ENCODE measurements around the gene STUM. TPM values are rescaled to one million over a fixed set of nuclear protein-coding genes. Genes with fewer than 3 reads are reported as not detected.
A peak's percentile ranks its signal among the peaks of the same experiment; 100 is the strongest.

STUM gene
- total RNA-seq, 6 experiments from 2014 or later: 0.06 to 0.68 (median 0.13) TPM; not detected in 2

DNA sequence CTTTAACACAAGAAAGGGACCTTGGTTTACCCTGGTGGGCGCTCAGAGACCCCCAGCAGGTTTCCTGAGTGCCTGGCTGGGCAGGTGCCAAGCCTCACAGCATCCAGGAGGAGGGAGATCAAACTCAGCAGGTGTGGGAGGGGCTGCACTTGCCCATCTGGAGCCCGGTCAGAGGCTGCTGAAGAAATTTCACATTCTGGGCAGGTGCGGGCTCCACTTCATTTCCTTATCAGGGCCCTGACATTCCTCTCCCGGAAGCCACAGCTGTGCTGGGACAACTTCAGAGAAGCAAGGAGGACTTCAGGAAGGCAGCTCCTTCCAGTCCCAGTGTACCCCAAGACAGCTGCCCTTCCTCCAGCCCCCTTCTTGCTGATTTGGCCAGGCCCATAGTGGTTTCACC is 107.6 kb downstream of the STUM start:
- no peak overlapping the region for H3K27ac ChIP-seq
- DNase-seq (peak in 1 of 3 donors; percentile 46), ATAC-seq (no peak)
- peaks cover 0 to 18% (median 0%) of the 10 kb centered on the region in 4 donors for H3K4me1 ChIP-seq
- no peaks in the 10 kb centered on the region for H3K36me3 ChIP-seq
- intact Hi-C loops (cut with DNase I): no loop called here
- no CpG with 5 or more reads among the region's 4 CpGs for WGBS (ENCODE audit: insufficient coverage, low coverage, low lambda C conversion rate, missing lambda C conversion rate)
- H3K27me3 ChIP-seq: no peaks in the 10 kb centered on the region
- no peaks in the 10 kb centered on the region for H3K9me3 ChIP-seq
- TF ChIP-seq POLR2A (IDR thresholded peaks at IDR 0.05): no peak
- TF ChIP-seq, protein P1, sequence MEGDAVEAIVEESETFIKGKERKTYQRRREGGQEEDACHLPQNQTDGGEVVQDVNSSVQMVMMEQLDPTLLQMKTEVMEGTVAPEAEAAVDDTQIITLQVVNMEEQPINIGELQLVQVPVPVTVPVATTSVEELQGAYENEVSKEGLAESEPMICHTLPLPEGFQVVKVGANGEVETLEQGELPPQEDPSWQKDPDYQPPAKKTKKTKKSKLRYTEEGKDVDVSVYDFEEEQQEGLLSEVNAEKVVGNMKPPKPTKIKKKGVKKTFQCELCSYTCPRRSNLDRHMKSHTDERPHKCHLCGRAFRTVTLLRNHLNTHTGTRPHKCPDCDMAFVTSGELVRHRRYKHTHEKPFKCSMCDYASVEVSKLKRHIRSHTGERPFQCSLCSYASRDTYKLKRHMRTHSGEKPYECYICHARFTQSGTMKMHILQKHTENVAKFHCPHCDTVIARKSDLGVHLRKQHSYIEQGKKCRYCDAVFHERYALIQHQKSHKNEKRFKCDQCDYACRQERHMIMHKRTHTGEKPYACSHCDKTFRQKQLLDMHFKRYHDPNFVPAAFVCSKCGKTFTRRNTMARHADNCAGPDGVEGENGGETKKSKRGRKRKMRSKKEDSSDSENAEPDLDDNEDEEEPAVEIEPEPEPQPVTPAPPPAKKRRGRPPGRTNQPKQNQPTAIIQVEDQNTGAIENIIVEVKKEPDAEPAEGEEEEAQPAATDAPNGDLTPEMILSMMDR (IDR thresholded peaks at IDR 0.05): no peak
- H3K4me3 ChIP-seq: no peak overlapping the region

DNA sequence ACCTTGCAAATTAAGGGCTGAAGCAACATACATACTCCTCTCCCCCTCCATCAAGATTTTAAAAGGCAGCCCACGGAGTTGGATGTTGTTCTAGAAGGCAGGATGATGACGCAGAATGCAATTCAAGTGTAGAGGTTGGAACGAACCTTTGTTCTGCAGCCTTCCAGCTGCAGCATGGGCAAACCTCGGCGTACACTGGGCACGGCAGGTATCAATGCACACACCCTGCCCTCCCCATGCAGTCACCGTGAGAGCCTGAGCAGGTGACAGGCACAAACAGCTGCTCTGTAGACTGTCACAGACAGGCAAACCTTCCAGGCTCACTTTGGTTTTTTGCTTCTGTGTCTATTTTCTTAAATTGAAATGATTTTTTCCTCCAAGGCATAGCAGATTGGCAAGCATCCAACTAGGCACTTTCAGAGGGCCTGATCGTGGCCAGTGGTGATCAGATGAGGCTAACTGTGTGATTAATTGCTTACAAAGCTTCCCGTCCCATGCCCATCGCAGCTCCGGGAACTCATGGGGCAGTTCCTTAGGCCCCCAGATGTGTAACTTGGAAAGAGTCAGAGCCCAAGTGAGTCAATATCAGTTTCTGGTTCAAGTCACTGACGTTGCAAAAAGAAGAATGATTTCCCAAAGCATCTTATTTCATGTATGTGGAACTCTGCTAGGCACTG is 108.2 kb downstream of the STUM start:
- Histone ChIP-seq H3K4me1 (peaks cover 0 to 19% (median 0%) of the 10 kb centered on the region in 4 donors), H3K4me3 (no peak overlapping the region), H3K27me3 (no peaks in the 10 kb centered on the region), H3K9me3 (no peaks in the 10 kb centered on the region), H3K27ac (no peak overlapping the region), H3K36me3 (no peaks in the 10 kb centered on the region)
- 50% methylated on average over 7 of the region's 12 CpGs for WGBS (ENCODE audit: insufficient coverage, low coverage, low lambda C conversion rate, missing lambda C conversion rate)
- ATAC-seq: no peak
- intact Hi-C loops (cut with DNase I): no loop called here
- no peak for DNase-seq
- TF ChIP-seq POLR2A (IDR thresholded peaks at IDR 0.05): no peak
- TF ChIP-seq, protein P1 (IDR thresholded peaks at IDR 0.05): no peak

DNA sequence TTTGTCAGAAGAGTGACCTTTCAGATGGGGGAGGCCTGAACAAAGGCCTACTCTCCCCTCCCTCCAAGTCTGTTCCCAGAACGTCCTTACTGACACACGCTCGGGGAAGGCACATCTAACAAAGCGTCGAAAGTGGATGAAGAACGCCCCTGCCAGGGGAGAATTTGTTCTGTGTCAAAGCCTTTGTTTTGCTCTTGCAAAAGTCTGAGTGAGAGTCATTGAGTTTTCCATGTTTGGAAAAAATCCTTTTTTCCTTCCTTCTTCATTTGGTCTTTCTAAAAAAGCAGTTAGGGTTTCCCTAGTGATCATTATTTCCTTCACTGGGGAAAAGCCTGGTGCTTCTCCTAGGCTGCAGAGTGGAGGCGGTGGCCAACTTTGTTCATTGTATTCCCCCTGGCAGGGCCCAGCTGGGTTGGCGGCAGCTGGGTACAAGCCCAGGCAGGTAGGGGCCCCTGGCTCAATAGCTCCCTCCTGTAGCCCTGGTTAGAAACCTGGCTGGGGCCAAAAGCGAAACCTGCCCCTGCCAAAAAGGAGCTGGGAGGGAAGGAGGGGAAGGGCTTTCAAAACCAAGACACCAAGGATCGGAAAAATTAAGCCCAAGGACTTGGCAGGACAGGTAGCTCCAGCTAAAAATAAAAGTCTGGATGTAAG is 109.5 kb downstream of the STUM start:
- Histone ChIP-seq H3K4me1 (peaks cover 0 to 27% (median 2%) of the 10 kb centered on the region in 4 donors), H3K36me3 (no peaks in the 10 kb centered on the region), H3K9me3 (no peaks in the 10 kb centered on the region), H3K27ac (no peak overlapping the region), H3K4me3 (no peak overlapping the region), H3K27me3 (no peaks in the 10 kb centered on the region)
- WGBS (ENCODE audit: insufficient coverage, low coverage, low lambda C conversion rate, missing lambda C conversion rate): 89% methylated on average over 4 of the region's 10 CpGs
- TF ChIP-seq POLR2A (IDR thresholded peaks at IDR 0.05): no peak
- TF ChIP-seq, protein P1 (IDR thresholded peaks at IDR 0.05): no peak
- ATAC-seq (no peak), DNase-seq (no peak)
- intact Hi-C loops (cut with DNase I): no loop called here

DNA sequence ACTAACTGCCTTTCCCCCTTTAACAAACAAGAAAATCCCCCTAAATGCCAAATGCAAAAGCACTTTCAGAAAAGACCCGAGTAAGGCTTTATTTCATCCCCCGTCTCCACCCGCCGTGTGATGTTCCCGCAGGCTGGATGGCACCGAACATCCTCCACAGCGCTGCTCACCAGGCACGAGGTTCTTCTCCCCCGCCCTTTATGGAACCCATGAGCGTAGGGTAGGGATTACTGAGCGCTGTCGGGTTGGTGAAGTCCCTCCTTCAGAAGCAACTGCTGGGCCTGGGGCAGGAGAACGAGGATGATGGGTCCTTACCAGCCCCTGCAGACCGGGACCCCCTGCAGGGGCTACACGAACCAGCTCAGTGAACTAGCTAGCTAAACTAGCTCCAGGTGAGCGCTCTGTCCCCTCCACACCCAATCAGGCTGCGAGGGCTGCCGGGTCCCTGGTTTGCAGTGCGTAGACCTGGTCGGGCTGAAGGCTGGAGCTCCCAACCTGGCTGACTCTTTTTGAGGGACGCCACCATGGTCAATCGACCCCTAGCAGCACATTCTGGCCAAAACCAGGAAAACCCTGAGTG is 110.1 kb downstream of the STUM start:
- H3K4me3 ChIP-seq: no peak overlapping the region
- intact Hi-C loops (cut with DNase I): no loop called here
- 83% methylated on average over 10 of the region's 22 CpGs for WGBS (ENCODE audit: insufficient coverage, low coverage, low lambda C conversion rate, missing lambda C conversion rate)
- H3K9me3 ChIP-seq: no peaks in the 10 kb centered on the region
- no peak for TF ChIP-seq POLR2A (IDR thresholded peaks at IDR 0.05)
- TF ChIP-seq, protein P1 (IDR thresholded peaks at IDR 0.05): no peak
- peaks cover 0 to 27% (median 2%) of the 10 kb centered on the region in 4 donors for H3K4me1 ChIP-seq
- no peaks in the 10 kb centered on the region for H3K36me3 ChIP-seq
- DNase-seq: no peak
- no peak for ATAC-seq
- no peaks in the 10 kb centered on the region for H3K27me3 ChIP-seq
- no peak overlapping the region for H3K27ac ChIP-seq

Other genes starting within 250 kb of the STUM start
- 1 to 10 TPM in 2 of 6 experiments, under 1 TPM in 4; 0.46 to 1.5 (median 0.91) TPM for gene LIN9, start 239.6 kb upstream of the STUM start, total RNA-seq
- gene PARP1, start 140.7 kb upstream of the STUM start, total RNA-seq: 10 to 100 TPM; 38.2 to 74.3 (median 60.1) TPM
- 1 to 10 TPM; 2.1 to 4.1 (median 3.4) TPM for gene ITPKB, start 190.5 kb downstream of the STUM start, total RNA-seq

Data from right lobe of liver (tissue), 6 donors.